ENCODE data around the gene ZNF462. TPM values are rescaled to one million over a fixed set of nuclear protein-coding genes. Genes with fewer than 3 reads are reported as not detected.

The ZNF462 gene
- total RNA-seq, 1 donor from 2014 or later = 103 TPM

GRCh38 chr9:106961623-106962022 lies 98.7 kb downstream of the ZNF462 start:
- no peak overlapping the region for H3K27ac Mint-ChIP-seq
- H3K4me1 Mint-ChIP-seq (ENCODE audit: low read depth) = peaks cover 16% of the 10 kb centered on the region
- H3K36me3 Mint-ChIP-seq (ENCODE audit: insufficient read depth) = peaks cover 51% of the 10 kb centered on the region

GRCh38 chr9:106962122-106962521 lies 99.2 kb downstream of the ZNF462 start:
- Mint-ChIP-seq H3K27me3 (no peaks in the 10 kb centered on the region), H3K27ac (no peak overlapping the region), H3K4me3 (ENCODE audit: low read depth) (no peak overlapping the region), H3K4me1 (ENCODE audit: low read depth) (peaks cover 21% of the 10 kb centered on the region), H3K9me3 (ENCODE audit: low read depth) (peaks cover 6% of the 10 kb centered on the region), H3K36me3 (ENCODE audit: insufficient read depth) (peaks cover 46% of the 10 kb centered on the region)
- no peak for TF ChIP-seq CTCF (IDR thresholded peaks at IDR 0.05; ENCODE audit: unreplicated experiment)
- no peak for DNase-seq (ENCODE audit: low spot score, unreplicated experiment)

More at GRCh38 chr9:106961623-106962022, 98.7 kb downstream of the ZNF462 start:
- no peak for TF ChIP-seq CTCF (IDR thresholded peaks at IDR 0.05; ENCODE audit: unreplicated experiment)
- Mint-ChIP-seq H3K4me3 (ENCODE audit: low read depth) (no peak overlapping the region), H3K27me3 (no peaks in the 10 kb centered on the region), H3K9me3 (ENCODE audit: low read depth) (peaks cover 6% of the 10 kb centered on the region)
- DNase-seq (ENCODE audit: low spot score, unreplicated experiment) = no peak

- no peak for TF ChIP-seq CTCF (IDR thresholded peaks at IDR 0.05; ENCODE audit: unreplicated experiment)
- Mint-ChIP-seq H3K36me3 (ENCODE audit: insufficient read depth) (peaks cover 45% of the 10 kb centered on the region), H3K27me3 (no peaks in the 10 kb centered on the region), H3K4me1 (ENCODE audit: low read depth) (peaks cover 25% of the 10 kb centered on the region), H3K27ac (no peak overlapping the region), H3K4me3 (ENCODE audit: low read depth) (no peak overlapping the region), H3K9me3 (ENCODE audit: low read depth) (peaks cover 6% of the 10 kb centered on the region)
- no peak for DNase-seq (ENCODE audit: low spot score, unreplicated experiment)
Observed at GRCh38 chr9:106962615-106963363, 99.8 kb downstream of the ZNF462 start.

- no peak overlapping the region for H3K4me3 Mint-ChIP-seq (ENCODE audit: low read depth)
- H3K4me1 Mint-ChIP-seq (ENCODE audit: low read depth) = peaks cover 27% of the 10 kb centered on the region
- peaks cover 6% of the 10 kb centered on the region for H3K9me3 Mint-ChIP-seq (ENCODE audit: low read depth)
- peaks cover 39% of the 10 kb centered on the region for H3K36me3 Mint-ChIP-seq (ENCODE audit: insufficient read depth)
- H3K27ac Mint-ChIP-seq = no peak overlapping the region
- TF ChIP-seq CTCF (IDR thresholded peaks at IDR 0.05; ENCODE audit: unreplicated experiment) = no peak
- H3K27me3 Mint-ChIP-seq = no peaks in the 10 kb centered on the region
- DNase-seq (ENCODE audit: low spot score, unreplicated experiment) = no peak
Observed at GRCh38 chr9:106963684-106964083, 100.7 kb downstream of the ZNF462 start.

- no peak for TF ChIP-seq CTCF (IDR thresholded peaks at IDR 0.05; ENCODE audit: unreplicated experiment)
- Mint-ChIP-seq H3K4me1 (ENCODE audit: low read depth) (peaks cover 28% of the 10 kb centered on the region), H3K27ac (no peak overlapping the region), H3K36me3 (ENCODE audit: insufficient read depth) (peaks cover 36% of the 10 kb centered on the region), H3K27me3 (no peaks in the 10 kb centered on the region), H3K4me3 (ENCODE audit: low read depth) (no peak overlapping the region), H3K9me3 (ENCODE audit: low read depth) (peaks cover 6% of the 10 kb centered on the region)
- no peak for DNase-seq (ENCODE audit: low spot score, unreplicated experiment)
Observed at GRCh38 chr9:106964329-106964728, 101.4 kb downstream of the ZNF462 start.

Data from progenitor cell of endocrine pancreas (in vitro differentiated cells).